ENCODE measurements around the gene NFASC. TPM values are rescaled to one million over a fixed set of nuclear protein-coding genes. Genes with fewer than 3 reads are reported as not detected.

The NFASC gene
- total and polyA plus RNA-seq, 9 of the 15 experiments (the other 6 are each of a cell fraction or from before 2014, with no cell fraction given): 0.03 to 0.16 (median 0.06) TPM; not detected in 6

DNA sequence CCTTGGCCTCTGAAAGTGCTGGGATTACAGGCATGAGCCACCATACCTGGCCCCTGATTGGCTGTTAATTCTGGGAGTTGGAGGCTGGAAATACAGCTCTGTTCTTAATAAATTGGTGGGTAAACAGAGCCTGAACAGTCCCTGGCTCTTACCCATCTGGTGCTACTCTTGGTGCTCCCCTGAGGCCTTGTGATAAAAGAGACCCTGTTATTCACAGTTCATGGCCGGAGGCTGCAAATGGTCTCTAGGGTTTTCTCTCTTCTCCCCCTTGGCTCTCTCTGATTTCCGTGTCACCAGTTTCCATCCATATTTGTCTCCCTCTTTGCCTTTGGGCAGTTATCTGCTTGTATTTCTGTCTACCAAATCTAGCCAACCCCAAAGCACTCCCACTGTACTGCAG is 17.2 kb downstream of the NFASC start:
- H3K36me3 ChIP-seq (ENCODE audit: control insufficient read depth, insufficient read depth, low read length): no peaks in the 10 kb centered on the region
- no peak for ATAC-seq
- intact Hi-C loops (cut with micrococcal nuclease) (no loop called here), in situ Hi-C loops (cut with MboI) (no loop called here)
- peaks cover 5 to 49% of the 10 kb centered on the region in 2 experiments; a peak in 4 of 5 replicates for H3K27me3 ChIP-seq (ENCODE audit: control insufficient read depth in 2 of 2, insufficient read depth in 2 of 2, low read length in 2 of 2)
- no peak overlapping the region for H2AFZ ChIP-seq (ENCODE audit: low read depth, low read length)
- no peaks in the 10 kb centered on the region for H3K9me3 ChIP-seq (replicated peaks; ENCODE audit: control insufficient read depth, insufficient read depth, low read depth, low read length)
- H3K9me1 ChIP-seq (ENCODE audit: control insufficient read depth, insufficient read depth, low read length): no peaks in the 10 kb centered on the region
- H3K27ac ChIP-seq (ENCODE audit: extremely low read depth, low read depth, low read length): no peak overlapping the region
- TF ChIP-seq ETV1 (tag; conservative IDR thresholded peaks at IDR 0.05; ENCODE audit: low read depth) (no peak), HINFP (tag; conservative IDR thresholded peaks at IDR 0.05; ENCODE audit: low read depth) (no peak)
- 5% methylated on average over 2 of the region's 2 CpGs for WGBS (ENCODE audit: insufficient coverage, low coverage, missing lambda C conversion rate)
- no peaks in the 10 kb centered on the region for H3K79me2 ChIP-seq (ENCODE audit: control insufficient read depth, insufficient read depth, low read length)
- no peaks in the 10 kb centered on the region for H3K4me1 ChIP-seq (replicated peaks in 1 of 2; ENCODE audit: control insufficient read depth in 2 of 2, insufficient read depth in 2 of 2, low read length in 2 of 2)
- CTCF ChIA-PET (ENCODE audit: low intra/inter-chr PET ratio): no interaction called here
- no peak overlapping the region for H3K9ac ChIP-seq (ENCODE audit: insufficient read depth in 1 of 2, low read depth in 2 of 2, low read length in 2 of 2)
- FAIRE-seq: no peak
- H3K4me3 ChIP-seq: no peak overlapping the region
- no peak for DNase-seq (ENCODE audit: extremely low read depth in 1 of 4, low spot score in 3 of 4)
- no TSS peak for BruUV-seq (replicated peaks)
- POLR2A ChIA-PET: interaction anchor here (0.7 kb wide), 1 partner anchor 11 kb away, joined by 3 read pairs; no protein-coding TSS in a partner anchor
- H4K20me1 ChIP-seq (replicated peaks; ENCODE audit: control insufficient read depth, insufficient read depth, low read length): no peaks in the 10 kb centered on the region
- H3K4me2 ChIP-seq (ENCODE audit: insufficient read depth, low read length): no peak overlapping the region

GRCh38 chr1:204888294-204888693 is 17.6 kb downstream of the NFASC start:
- no peak overlapping the region for H3K9ac ChIP-seq (ENCODE audit: insufficient read depth in 1 of 2, low read depth in 2 of 2, low read length in 2 of 2)
- H3K4me3 ChIP-seq: no peak overlapping the region
- H3K36me3 ChIP-seq (ENCODE audit: control insufficient read depth, insufficient read depth, low read length): no peaks in the 10 kb centered on the region
- ATAC-seq (no peak), FAIRE-seq (no peak), DNase-seq (ENCODE audit: extremely low read depth in 1 of 4, low spot score in 3 of 4) (no peak)
- no peaks in the 10 kb centered on the region for H3K9me1 ChIP-seq (ENCODE audit: control insufficient read depth, insufficient read depth, low read length)
- ChIA-PET CTCF (ENCODE audit: low intra/inter-chr PET ratio) (no interaction called here), POLR2A (interaction anchor here (0.7 kb wide), 1 partner anchor 11 kb away, joined by 3 read pairs; no protein-coding TSS in a partner anchor)
- WGBS (ENCODE audit: insufficient coverage, low coverage, missing lambda C conversion rate): 0% methylated on average over 2 of the region's 2 CpGs
- BruUV-seq (replicated peaks): no TSS peak
- no peak overlapping the region for H3K27ac ChIP-seq (ENCODE audit: extremely low read depth, low read depth, low read length)
- H2AFZ ChIP-seq (ENCODE audit: low read depth, low read length): no peak overlapping the region
- no peaks in the 10 kb centered on the region for H3K9me3 ChIP-seq (replicated peaks; ENCODE audit: control insufficient read depth, insufficient read depth, low read depth, low read length)
- no peaks in the 10 kb centered on the region for H3K4me1 ChIP-seq (replicated peaks in 1 of 2; ENCODE audit: control insufficient read depth in 2 of 2, insufficient read depth in 2 of 2, low read length in 2 of 2)
- in situ Hi-C loops (cut with MboI) (no loop called here), intact Hi-C loops (cut with micrococcal nuclease) (no loop called here)
- H3K4me2 ChIP-seq (ENCODE audit: insufficient read depth, low read length): no peak overlapping the region
- no peaks in the 10 kb centered on the region for H4K20me1 ChIP-seq (replicated peaks; ENCODE audit: control insufficient read depth, insufficient read depth, low read length)
- no peaks in the 10 kb centered on the region for H3K79me2 ChIP-seq (ENCODE audit: control insufficient read depth, insufficient read depth, low read length)
- peaks cover 5 to 45% of the 10 kb centered on the region in 2 experiments; a peak in 4 of 5 replicates for H3K27me3 ChIP-seq (ENCODE audit: control insufficient read depth in 2 of 2, insufficient read depth in 2 of 2, low read length in 2 of 2)
- TF ChIP-seq, protein P1, sequence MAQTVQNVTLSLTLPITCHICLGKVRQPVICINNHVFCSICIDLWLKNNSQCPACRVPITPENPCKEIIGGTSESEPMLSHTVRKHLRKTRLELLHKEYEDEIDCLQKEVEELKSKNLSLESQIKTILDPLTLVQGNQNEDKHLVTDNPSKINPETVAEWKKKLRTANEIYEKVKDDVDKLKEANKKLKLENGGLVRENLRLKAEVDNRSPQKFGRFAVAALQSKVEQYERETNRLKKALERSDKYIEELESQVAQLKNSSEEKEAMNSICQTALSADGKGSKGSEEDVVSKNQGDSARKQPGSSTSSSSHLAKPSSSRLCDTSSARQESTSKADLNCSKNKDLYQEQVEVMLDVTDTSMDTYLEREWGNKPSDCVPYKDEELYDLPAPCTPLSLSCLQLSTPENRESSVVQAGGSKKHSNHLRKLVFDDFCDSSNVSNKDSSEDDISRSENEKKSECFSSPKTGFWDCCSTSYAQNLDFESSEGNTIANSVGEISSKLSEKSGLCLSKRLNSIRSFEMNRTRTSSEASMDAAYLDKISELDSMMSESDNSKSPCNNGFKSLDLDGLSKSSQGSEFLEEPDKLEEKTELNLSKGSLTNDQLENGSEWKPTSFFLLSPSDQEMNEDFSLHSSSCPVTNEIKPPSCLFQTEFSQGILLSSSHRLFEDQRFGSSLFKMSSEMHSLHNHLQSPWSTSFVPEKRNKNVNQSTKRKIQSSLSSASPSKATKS (CRISPR knock-in tag; IDR thresholded peaks at IDR 0.05): no peak
- TF ChIP-seq HEY1 (CRISPR knock-in tag; IDR thresholded peaks at IDR 0.05; ENCODE audit: borderline replicate concordance) (no peak), MEIS2 (IDR thresholded peaks at IDR 0.05; ENCODE audit: partially characterized antibody) (no peak), RBM34 (IDR thresholded peaks at IDR 0.05; ENCODE audit: borderline replicate concordance, insufficient read depth, low read length) (no peak), ZNF740 (CRISPR knock-in tag; IDR thresholded peaks at IDR 0.05) (no peak), ZNF740 (tag; IDR thresholded peaks at IDR 0.05) (no peak), ZNF76 (CRISPR knock-in tag; IDR thresholded peaks at IDR 0.05; ENCODE audit: borderline replicate concordance) (no peak), SIX5 (IDR thresholded peaks at IDR 0.05; ENCODE audit: borderline replicate concordance in 1 of 2, insufficient read depth in 1 of 2, low read depth in 1 of 2, low read length in 2 of 2) (no peak)

Measured in K562 (cell line).